Activated T-helper 1 cell treated with anti-CD3 and anti-CD28 coated beads, Interleukin-12 subunit alpha, Interleukin-12 subunit beta, Interleukin-2, Interleukin-4 antibody, amounts not matched to agents 30 ng/mL and 10 ng/mL and 1 ng/mL, durations not matched to agents 14 hours and 24 hours and 36 hours (primary cell): ENCODE results near the gene ADGRB3. TPM values are rescaled to one million over a fixed set of nuclear protein-coding genes. Genes with fewer than 3 reads are reported as not detected.
"Not testable (repeated sequence)": the region's sequence is repeated elsewhere in the genome, so short reads cannot be mapped to it uniquely, and the experiment has no call there.

Experiments
- DNase-seq: peaks from one replicate; pipeline ENCODE4 v3.0.0; 2021; ENCODE audit warnings: low spot score
- H3K27ac Mint-ChIP-seq: one replicate; pipeline ENCODE4 v1.8.0; 2021; ENCODE audit warnings: mild to moderate bottlenecking, mixed read lengths
- H3K27me3 Mint-ChIP-seq: one replicate; pipeline ENCODE4 v1.8.0; 2022; ENCODE audit warnings: mild to moderate bottlenecking, moderate library complexity, mixed read lengths; ENCODE audit not compliant: insufficient read depth
- H3K36me3 Mint-ChIP-seq: one replicate; pipeline ENCODE4 v1.8.0; 2021; ENCODE audit warnings: low read depth, mixed read lengths
- H3K4me1 Mint-ChIP-seq: one replicate; pipeline ENCODE4 v1.8.0; 2021; ENCODE audit warnings: low read depth, mixed read lengths
- H3K4me3 Mint-ChIP-seq: one replicate; pipeline ENCODE4 v1.8.0; 2021; ENCODE audit warnings: mild to moderate bottlenecking, moderate library complexity, mixed read lengths
- H3K9me3 Mint-ChIP-seq: one replicate; pipeline ENCODE4 v1.8.0; 2021; ENCODE audit warnings: mixed read lengths
- intact Hi-C: fragments of 100-400 bp; cut with micrococcal nuclease; formaldehyde crosslinking; loops from one replicate; pipeline ENCODE4 v1.15.1; 2024
- total RNA-seq: library from RNA; stranded (reverse); gene quantifications from 2 replicates; pipeline ENCODE4 v1.2.3, GENCODE V29; 2022

ADGRB3 gene
- total RNA-seq, 1 donor from 2014 or later: not detected

DNA sequence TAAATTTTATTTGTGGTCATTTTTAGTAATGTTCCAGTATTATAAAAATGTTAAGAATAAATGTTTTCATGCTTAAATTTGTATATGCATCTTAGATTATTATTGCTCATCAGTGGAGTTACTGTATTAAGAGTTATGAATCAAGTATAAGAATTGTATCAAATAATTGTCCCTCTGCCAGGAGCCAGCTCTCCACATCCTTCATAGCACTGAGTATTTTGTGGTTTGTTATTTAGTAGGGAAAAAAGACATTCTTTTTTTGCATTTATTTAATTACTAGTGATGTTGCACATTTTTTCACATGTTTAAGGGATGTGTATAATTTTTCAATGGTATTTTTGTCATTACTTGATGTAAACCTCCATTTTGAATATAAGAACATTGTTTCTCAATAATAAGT is 102.0 kb downstream of the ADGRB3 start:
- no peak overlapping the region for H3K27ac Mint-ChIP-seq
- H3K4me1 Mint-ChIP-seq: no peaks in the 10 kb centered on the region
- no peaks in the 10 kb centered on the region for H3K9me3 Mint-ChIP-seq
- H3K27me3 Mint-ChIP-seq: no peaks in the 10 kb centered on the region
- intact Hi-C loops: no loop called here
- H3K4me3 Mint-ChIP-seq: no peak overlapping the region
- no peaks in the 10 kb centered on the region for H3K36me3 Mint-ChIP-seq
- no peak for DNase-seq

DNA sequence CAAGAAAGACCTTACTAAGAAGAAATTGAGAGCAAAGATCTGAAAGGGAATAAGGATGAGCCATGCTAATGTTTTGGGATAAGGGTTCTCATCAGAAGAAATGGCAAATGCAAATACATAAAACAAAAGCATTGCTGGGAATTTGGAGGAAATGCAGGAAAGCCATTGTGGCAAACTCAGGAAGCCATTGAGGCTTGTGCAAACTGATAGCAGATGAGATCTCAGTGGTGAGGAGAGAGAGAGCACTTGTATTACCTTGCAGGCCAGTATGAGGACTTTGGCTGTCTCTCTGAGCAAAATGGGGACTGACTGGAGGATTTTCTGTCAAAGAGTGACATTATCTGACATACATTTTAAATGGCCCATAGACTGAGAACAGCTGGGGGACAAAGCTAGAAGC is 103.0 kb downstream of the ADGRB3 start:
- no peaks in the 10 kb centered on the region for H3K36me3 Mint-ChIP-seq
- H3K27me3 Mint-ChIP-seq: no peaks in the 10 kb centered on the region
- H3K27ac Mint-ChIP-seq: no peak overlapping the region
- no peaks in the 10 kb centered on the region for H3K4me1 Mint-ChIP-seq
- no peaks in the 10 kb centered on the region for H3K9me3 Mint-ChIP-seq
- intact Hi-C loops: no loop called here
- no peak overlapping the region for H3K4me3 Mint-ChIP-seq
- DNase-seq: no peak

DNA sequence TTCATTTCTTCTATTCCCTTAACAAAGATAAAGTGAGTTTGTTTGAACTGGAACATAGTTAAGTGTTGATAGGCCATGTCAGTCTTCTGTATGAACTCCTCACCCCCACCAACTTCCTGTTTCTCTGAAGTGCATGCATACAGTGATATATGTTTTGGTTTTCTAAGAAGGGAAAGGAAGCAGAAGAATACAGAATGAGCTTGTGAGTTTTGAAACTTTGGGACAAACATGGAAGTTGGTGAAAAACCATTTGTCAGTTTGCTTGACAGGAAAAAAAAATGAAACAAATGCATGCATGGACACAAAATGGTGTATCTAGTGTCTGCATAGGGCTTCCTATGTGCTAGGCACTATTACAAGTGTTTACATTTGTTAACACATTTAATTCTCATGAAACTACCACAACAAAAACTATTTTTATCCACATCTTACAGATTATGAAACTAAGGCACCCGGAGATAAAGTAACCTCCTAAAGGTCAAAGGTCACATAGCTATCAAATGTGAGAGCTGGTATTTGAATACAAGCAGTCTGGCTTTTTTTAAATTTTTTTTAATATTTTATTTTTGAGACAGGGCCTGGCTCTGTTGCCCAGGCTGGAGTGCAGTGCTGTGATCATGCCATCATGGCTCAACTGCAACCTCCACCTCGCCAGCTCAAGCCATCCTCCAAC is 105.9 kb downstream of the ADGRB3 start:
- Mint-ChIP-seq H3K4me1 (no peaks in the 10 kb centered on the region), H3K36me3 (no peaks in the 10 kb centered on the region), H3K9me3 (no peaks in the 10 kb centered on the region), H3K4me3 (no peak overlapping the region), H3K27me3 (no peaks in the 10 kb centered on the region), H3K27ac (no peak overlapping the region)
- DNase-seq: no peak
- intact Hi-C loops: no loop called here

DNA sequence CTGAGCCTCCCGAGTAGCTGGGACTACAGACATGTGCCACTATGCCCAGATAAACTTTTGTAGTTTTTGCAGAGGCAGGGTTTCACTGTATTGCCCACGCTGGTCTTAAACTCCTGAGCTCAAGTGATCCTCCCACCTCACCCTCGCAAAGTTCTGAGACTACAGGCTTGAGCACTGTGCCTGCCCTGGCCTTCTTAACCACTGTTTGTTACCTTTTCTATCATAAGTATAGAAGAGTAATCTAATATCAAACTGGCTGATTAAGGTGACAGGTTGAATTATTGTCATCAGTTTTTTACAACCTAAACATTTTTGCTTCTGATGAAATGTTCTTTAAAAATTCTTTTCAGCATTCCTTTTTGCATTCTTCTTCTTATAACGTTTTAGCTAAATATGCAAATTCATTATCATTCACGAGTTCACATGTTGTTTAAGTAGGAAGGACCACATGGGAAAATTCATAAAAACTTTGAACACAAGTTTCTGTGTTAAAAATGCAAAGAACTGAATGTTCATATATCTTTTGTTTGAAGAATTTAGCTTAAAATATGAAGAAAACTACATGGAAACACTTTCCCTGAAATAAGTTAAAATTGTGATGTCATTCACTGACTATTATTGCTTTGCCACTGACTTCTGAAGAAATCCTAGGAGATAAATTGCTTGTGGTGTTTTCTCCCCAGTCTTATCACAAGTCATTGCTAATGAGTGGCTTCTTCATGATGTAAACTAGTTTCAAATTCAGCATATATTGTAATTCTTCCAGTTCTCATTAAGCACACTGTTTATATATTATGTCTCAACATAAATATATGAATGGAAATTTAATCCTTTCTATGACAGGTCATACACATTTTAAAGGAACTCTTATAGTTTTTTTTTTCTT is 106.7 kb downstream of the ADGRB3 start:
- no peaks in the 10 kb centered on the region for H3K27me3 Mint-ChIP-seq
- intact Hi-C loops: no loop called here
- H3K4me3 Mint-ChIP-seq: no peak overlapping the region
- no peak overlapping the region for H3K27ac Mint-ChIP-seq
- no peaks in the 10 kb centered on the region for H3K36me3 Mint-ChIP-seq
- H3K4me1 Mint-ChIP-seq: no peaks in the 10 kb centered on the region
- no peaks in the 10 kb centered on the region for H3K9me3 Mint-ChIP-seq
- no peak for DNase-seq

DNA sequence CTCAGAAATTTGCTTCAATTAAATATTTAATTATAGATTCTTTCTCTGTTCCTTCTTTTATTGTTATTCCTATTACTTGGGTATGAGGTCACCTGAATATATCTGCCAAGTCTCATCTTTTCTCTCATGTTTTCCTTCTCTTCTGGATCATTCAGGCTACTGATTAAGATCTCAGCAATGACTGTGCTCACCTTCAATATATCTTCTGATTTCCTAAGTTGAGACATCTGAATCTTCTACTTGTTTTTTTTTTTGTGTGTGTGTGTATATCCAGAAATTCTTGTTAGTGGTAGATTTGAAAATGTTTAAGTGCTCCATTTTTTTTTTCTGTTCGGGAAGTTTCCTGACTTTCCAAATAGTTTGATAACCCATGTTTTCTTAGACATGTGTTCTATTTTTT is 108.0 kb downstream of the ADGRB3 start:
- intact Hi-C loops: no loop called here
- no peaks in the 10 kb centered on the region for H3K27me3 Mint-ChIP-seq
- H3K9me3 Mint-ChIP-seq: no peaks in the 10 kb centered on the region
- no peak overlapping the region for H3K4me3 Mint-ChIP-seq
- H3K36me3 Mint-ChIP-seq: no peaks in the 10 kb centered on the region
- no peak overlapping the region for H3K27ac Mint-ChIP-seq
- H3K4me1 Mint-ChIP-seq: no peaks in the 10 kb centered on the region
- no peak for DNase-seq

GRCh38 chr6:68744376-68744775 is 109.3 kb downstream of the ADGRB3 start:
- intact Hi-C loops, DNase-seq, H3K36me3 Mint-ChIP-seq, H3K4me1 Mint-ChIP-seq, H3K27me3 Mint-ChIP-seq, H3K4me3 Mint-ChIP-seq, H3K27ac Mint-ChIP-seq, H3K9me3 Mint-ChIP-seq: not testable (repeated sequence)

- intact Hi-C loops: no loop called here
- DNase-seq: no peak
- Mint-ChIP-seq H3K4me3 (no peak overlapping the region), H3K4me1 (no peaks in the 10 kb centered on the region), H3K27me3 (no peaks in the 10 kb centered on the region), H3K36me3 (no peaks in the 10 kb centered on the region), H3K9me3 (no peaks in the 10 kb centered on the region), H3K27ac (no peak overlapping the region)
Observed at GRCh38 chr6:68746376-68746775, 111.3 kb downstream of the ADGRB3 start.

DNA sequence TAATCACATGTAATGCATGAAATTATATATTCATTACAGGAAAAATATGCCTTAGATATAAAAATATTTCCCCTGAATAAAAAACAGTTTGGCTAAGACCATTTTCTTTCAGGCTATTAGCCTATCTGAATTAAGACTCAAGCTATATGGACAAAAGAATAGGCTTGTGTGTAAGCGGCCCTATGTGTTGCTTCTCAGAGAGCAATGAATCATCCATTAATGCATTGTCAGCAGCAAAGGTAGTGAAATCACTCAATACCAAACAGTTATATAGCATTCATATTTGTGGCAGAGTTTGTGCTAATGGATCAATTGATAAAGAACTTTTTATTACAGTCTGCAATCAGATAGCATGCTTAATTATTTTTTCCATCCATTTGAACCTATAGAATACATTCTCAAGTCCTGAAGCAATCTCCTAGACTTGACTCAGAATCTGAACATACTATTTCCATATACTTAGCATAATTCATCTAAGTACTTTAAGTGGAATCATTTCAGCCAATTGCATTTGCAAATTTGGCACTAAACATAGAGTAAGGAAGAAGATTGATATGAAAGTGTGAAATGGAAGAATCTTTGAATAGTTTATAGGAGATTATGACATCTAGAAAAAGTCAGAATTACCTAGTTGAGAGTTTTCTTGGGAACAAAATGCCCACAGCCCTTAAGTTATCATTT is 112.2 kb downstream of the ADGRB3 start:
- H3K27me3 Mint-ChIP-seq: no peaks in the 10 kb centered on the region
- intact Hi-C loops: no loop called here
- no peak overlapping the region for H3K27ac Mint-ChIP-seq
- no peaks in the 10 kb centered on the region for H3K4me1 Mint-ChIP-seq
- no peaks in the 10 kb centered on the region for H3K36me3 Mint-ChIP-seq
- no peak overlapping the region for H3K4me3 Mint-ChIP-seq
- no peaks in the 10 kb centered on the region for H3K9me3 Mint-ChIP-seq
- no peak for DNase-seq

DNA sequence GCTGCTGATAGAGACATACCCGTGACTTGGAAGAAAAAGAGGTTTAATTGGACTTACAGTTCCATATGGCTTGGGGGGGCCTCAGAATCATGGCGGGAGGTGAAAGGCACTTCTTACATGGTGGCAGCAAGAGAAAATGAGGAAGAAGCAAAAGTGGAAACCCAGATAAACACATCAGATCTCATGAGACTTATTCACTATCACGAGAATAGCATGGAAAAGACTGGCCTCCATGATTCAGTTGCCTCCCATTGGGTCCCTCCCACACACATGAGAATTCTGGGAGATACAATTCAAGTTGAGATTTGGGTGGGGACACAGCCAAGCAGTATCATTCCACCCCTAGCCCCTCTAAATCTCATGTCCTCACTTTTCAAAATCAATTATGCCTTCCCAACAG is 112.8 kb downstream of the ADGRB3 start:
- H3K27ac Mint-ChIP-seq, H3K4me3 Mint-ChIP-seq, H3K4me1 Mint-ChIP-seq, DNase-seq, intact Hi-C loops, H3K36me3 Mint-ChIP-seq, H3K27me3 Mint-ChIP-seq, H3K9me3 Mint-ChIP-seq: not testable (repeated sequence)

DNA sequence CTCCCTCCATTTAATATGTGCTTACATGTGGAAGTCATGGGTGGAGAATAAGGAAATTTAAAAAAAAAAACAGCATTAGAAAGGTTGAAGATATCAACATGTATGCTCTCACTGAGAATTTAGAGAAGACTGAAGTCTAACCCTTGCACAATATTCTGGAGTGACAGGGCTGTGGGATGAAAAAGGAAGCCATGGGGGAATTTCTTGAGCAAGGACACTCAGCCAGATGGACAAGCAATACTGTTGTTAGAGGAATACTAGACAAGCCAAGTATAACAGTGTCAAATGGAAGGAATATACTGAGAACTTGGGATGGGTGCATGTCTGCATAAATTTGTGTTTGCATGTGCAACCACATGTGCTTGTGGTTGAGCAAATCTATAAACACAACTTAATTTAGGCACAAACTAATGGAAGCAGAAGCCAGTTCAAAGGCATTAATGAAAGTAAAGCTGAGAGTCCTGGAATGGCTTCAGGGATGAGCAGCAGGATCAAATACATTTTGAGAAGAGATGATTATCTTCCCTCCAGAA is 119.7 kb downstream of the ADGRB3 start:
- DNase-seq: no peak
- Mint-ChIP-seq H3K4me1 (no peaks in the 10 kb centered on the region), H3K4me3 (no peak overlapping the region), H3K36me3 (no peaks in the 10 kb centered on the region), H3K9me3 (no peaks in the 10 kb centered on the region), H3K27me3 (peaks cover 3% of the 10 kb centered on the region), H3K27ac (no peak overlapping the region)
- intact Hi-C loops: no loop called here

- Mint-ChIP-seq H3K9me3 (no peaks in the 10 kb centered on the region), H3K36me3 (no peaks in the 10 kb centered on the region), H3K4me3 (no peak overlapping the region), H3K27me3 (peaks cover 3% of the 10 kb centered on the region), H3K27ac (no peak overlapping the region), H3K4me1 (no peaks in the 10 kb centered on the region)
- intact Hi-C loops: no loop called here
- no peak for DNase-seq
Observed at GRCh38 chr6:68756454-68757375, 121.6 kb downstream of the ADGRB3 start.

DNA sequence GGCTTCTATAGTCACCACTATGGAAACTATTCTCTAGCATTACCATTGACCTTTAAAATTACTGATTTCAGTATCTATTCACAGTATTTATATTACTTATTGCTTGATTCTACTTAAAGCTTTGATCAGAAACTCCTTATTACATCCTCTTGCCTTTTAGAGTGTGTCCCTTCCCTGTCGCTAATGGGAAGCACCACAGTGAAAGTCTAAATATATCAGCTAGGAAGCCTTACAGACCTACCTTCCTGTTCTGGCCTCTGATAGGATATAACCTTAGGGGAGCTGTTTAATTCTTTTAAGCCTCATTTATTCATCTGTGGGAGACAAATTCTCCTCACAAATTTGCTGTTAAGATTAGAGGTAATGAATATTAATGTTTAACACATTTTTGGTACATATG is 122.7 kb downstream of the ADGRB3 start:
- H3K36me3 Mint-ChIP-seq: no peaks in the 10 kb centered on the region
- H3K27me3 Mint-ChIP-seq: peaks cover 3% of the 10 kb centered on the region
- no peak overlapping the region for H3K27ac Mint-ChIP-seq
- no peak for DNase-seq
- no peak overlapping the region for H3K4me3 Mint-ChIP-seq
- intact Hi-C loops: no loop called here
- H3K4me1 Mint-ChIP-seq: no peaks in the 10 kb centered on the region
- no peaks in the 10 kb centered on the region for H3K9me3 Mint-ChIP-seq
